ENCODE results near the gene HSPA1B.
A peak's percentile ranks its signal among the peaks of the same experiment; 100 is the strongest.
"Not testable (repeated sequence)": the region's sequence is repeated elsewhere in the genome, so short reads cannot be mapped to it uniquely, and the experiment has no call there.

The HSPA1B gene

GRCh38 chr6:31827286-31828079, at the start of gene HSPA1B:
Gene HSPA1B (plus strand): TSS chr6:31827738. CDS start chr6:31827951, 213 bp downstream.
- peak; percentile 99 for DNase-seq

GRCh38 chr6:31778193-31778592, 49.3 kb upstream of the HSPA1B start:
- no peak for DNase-seq

GRCh38 chr6:31778999-31779885, 48.3 kb upstream of the HSPA1B start:
- no peak for DNase-seq

GRCh38 chr6:31779908-31780307, 47.6 kb upstream of the HSPA1B start:
- DNase-seq, result no peak

- DNase-seq, result no peak
Measured at GRCh38 chr6:31780507-31781243, 46.9 kb upstream of the HSPA1B start.

GRCh38 chr6:31781244-31782125, 46.1 kb upstream of the HSPA1B start:
- no peak for DNase-seq

GRCh38 chr6:31782126-31782855, 45.2 kb upstream of the HSPA1B start:
- DNase-seq, result no peak

- DNase-seq, result no peak
Measured at GRCh38 chr6:31784098-31784925, 43.2 kb upstream of the HSPA1B start.

GRCh38 chr6:31785475-31785874, 42.1 kb upstream of the HSPA1B start:
- no peak for DNase-seq

GRCh38 chr6:31791324-31792089, 36.0 kb upstream of the HSPA1B start:
- peak; percentile 51 for DNase-seq

- DNase-seq, result no peak
Measured at GRCh38 chr6:31792090-31792374, 35.5 kb upstream of the HSPA1B start.

- DNase-seq, result no peak
Measured at GRCh38 chr6:31792761-31793171, 34.8 kb upstream of the HSPA1B start.

GRCh38 chr6:31793927-31794245, 33.7 kb upstream of the HSPA1B start:
- not testable (repeated sequence) for DNase-seq

GRCh38 chr6:31794294-31794865, 33.2 kb upstream of the HSPA1B start:
- no peak for DNase-seq

GRCh38 chr6:31794866-31795615, 32.5 kb upstream of the HSPA1B start:
- DNase-seq, result no peak

GRCh38 chr6:31795616-31796298, 31.8 kb upstream of the HSPA1B start, which contains the start of gene VARS1:
Gene VARS1 (minus strand): TSS chr6:31795752. CDS start chr6:31795217, 535 bp downstream.
- DNase-seq, result peak; percentile 98

GRCh38 chr6:31796993-31797385, 30.5 kb upstream of the HSPA1B start:
- DNase-seq, result no peak

- no peak for DNase-seq
Measured at GRCh38 chr6:31797588-31797987, 29.9 kb upstream of the HSPA1B start.

All from inflammatory macrophage treated with lipopolysaccharide for 4 hours (primary cell).